MM.1S (cell line): ENCODE data around the gene VTA1.

ENCODE experiments used
- DNase-seq: peaks from one replicate; pipeline ENCODE4 v3.0.0-alpha.2; 2015
- H2AFZ ChIP-seq: fragments of 300-600 bp; sonication (generic); 2 replicates; pipeline ENCODE4 v1.6.0; 2016; ENCODE audit warnings: antibody characterized with exemption, low read length
- H3F3A ChIP-seq: fragments of 300-600 bp; sonication (generic); 2 replicates; pipeline ENCODE4 v1.6.1; 2016; ENCODE audit warnings: mild to moderate bottlenecking, antibody characterized with exemption, low read length, moderate library complexity, mixed read lengths; ENCODE audit not compliant: insufficient read depth
- H3K27ac ChIP-seq: fragments of 300-600 bp; sonication (generic); 2 replicates; pipeline ENCODE4 v1.5.1; 2016; ENCODE audit warnings: mild to moderate bottlenecking, low read length
- H3K27me3 ChIP-seq: fragments of 300-600 bp; sonication (generic); replicated peaks from 2 replicates; pipeline ENCODE4 v1.6.0; 2016; ENCODE audit warnings: low read length; ENCODE audit not compliant: insufficient read depth
- H3K36me3 ChIP-seq: fragments of 300-600 bp; sonication (generic); replicated peaks from 2 replicates; pipeline ENCODE4 v1.6.1; 2016; ENCODE audit warnings: mild to moderate bottlenecking, low read length, mixed read lengths; ENCODE audit not compliant: insufficient read depth
- H3K4me1 ChIP-seq: fragments of 300-600 bp; sonication (generic); 2 replicates; pipeline ENCODE4 v1.6.1; 2016; ENCODE audit warnings: low read length, mixed read lengths
- H3K4me2 ChIP-seq: fragments of 300-600 bp; sonication (generic); 2 replicates; pipeline ENCODE4 v1.6.0; 2016; ENCODE audit warnings: low read depth, low read length
- H3K4me3 ChIP-seq: fragments of 300-600 bp; sonication (generic); 2 replicates; pipeline ENCODE4 v1.5.1; 2016; ENCODE audit warnings: low read length, mixed read lengths
- H3K79me2 ChIP-seq: fragments of 300-600 bp; sonication (generic); 2 replicates; pipeline ENCODE4 v1.6.1; 2016; ENCODE audit warnings: mixed run types, low read length, mixed read lengths
- H3K9ac ChIP-seq: fragments of 300-600 bp; sonication (generic); 2 replicates; pipeline ENCODE4 v1.6.1; 2016; ENCODE audit warnings: low read length, mixed read lengths
- H3K9me2 ChIP-seq: fragments of 300-600 bp; sonication (generic); replicated peaks from 2 replicates; pipeline ENCODE4 v1.6.1; 2016; ENCODE audit warnings: mild to moderate bottlenecking, low read length, mixed read lengths; ENCODE audit not compliant: insufficient read depth
- H3K9me3 ChIP-seq: fragments of 300-600 bp; sonication (generic); replicated peaks from 2 replicates; pipeline ENCODE4 v1.6.1; 2016; ENCODE audit warnings: mild to moderate bottlenecking, low read length, mixed read lengths; ENCODE audit not compliant: insufficient read depth
- H4K20me1 ChIP-seq: fragments of 300-600 bp; sonication (generic); 2 replicates; pipeline ENCODE4 v1.6.1; 2016; ENCODE audit warnings: mild to moderate bottlenecking, low read length, moderate library complexity, mixed read lengths; ENCODE audit not compliant: insufficient read depth
- EZH2 ChIP-seq: fragments of 300-600 bp; sonication (generic); optimal IDR thresholded peaks from 2 replicates; pipeline ENCODE3; 2017; ENCODE audit warnings: low read depth, mild to moderate bottlenecking, antibody characterized with exemption, low read length, mixed read lengths
- EZH2phosphoT487 ChIP-seq: fragments of 300-600 bp; sonication (generic); IDR thresholded peaks from 2 replicates; pipeline ENCODE4 v1.6.1; 2018; ENCODE audit warnings: antibody characterized with exemption, low read length
- TF ChIP-seq, protein P1 (sequence below): fragments of 300-600 bp; sonication (generic); IDR thresholded peaks from 2 replicates; pipeline ENCODE4 v1.5.1; 2016; ENCODE audit warnings: antibody characterized with exemption, low read length, mixed read lengths

Gene VTA1

GRCh38 chr6:142241061-142241460 lies 94.0 kb downstream of the VTA1 start:
- Histone ChIP-seq H3K4me3 (no peak overlapping the region), H3K27ac (no peak overlapping the region), H3F3A (no peaks in the 10 kb centered on the region), H3K27me3 (no peaks in the 10 kb centered on the region), H3K9me3 (no peaks in the 10 kb centered on the region), H3K36me3 (no peaks in the 10 kb centered on the region), H3K9ac (no peak overlapping the region), H3K9me2 (no peaks in the 10 kb centered on the region), H3K4me2 (no peak overlapping the region), H4K20me1 (no peaks in the 10 kb centered on the region), H2AFZ (no peak overlapping the region), H3K4me1 (no peaks in the 10 kb centered on the region), H3K79me2 (no peaks in the 10 kb centered on the region)
- no peak for TF ChIP-seq EZH2
- TF ChIP-seq, protein P1, sequence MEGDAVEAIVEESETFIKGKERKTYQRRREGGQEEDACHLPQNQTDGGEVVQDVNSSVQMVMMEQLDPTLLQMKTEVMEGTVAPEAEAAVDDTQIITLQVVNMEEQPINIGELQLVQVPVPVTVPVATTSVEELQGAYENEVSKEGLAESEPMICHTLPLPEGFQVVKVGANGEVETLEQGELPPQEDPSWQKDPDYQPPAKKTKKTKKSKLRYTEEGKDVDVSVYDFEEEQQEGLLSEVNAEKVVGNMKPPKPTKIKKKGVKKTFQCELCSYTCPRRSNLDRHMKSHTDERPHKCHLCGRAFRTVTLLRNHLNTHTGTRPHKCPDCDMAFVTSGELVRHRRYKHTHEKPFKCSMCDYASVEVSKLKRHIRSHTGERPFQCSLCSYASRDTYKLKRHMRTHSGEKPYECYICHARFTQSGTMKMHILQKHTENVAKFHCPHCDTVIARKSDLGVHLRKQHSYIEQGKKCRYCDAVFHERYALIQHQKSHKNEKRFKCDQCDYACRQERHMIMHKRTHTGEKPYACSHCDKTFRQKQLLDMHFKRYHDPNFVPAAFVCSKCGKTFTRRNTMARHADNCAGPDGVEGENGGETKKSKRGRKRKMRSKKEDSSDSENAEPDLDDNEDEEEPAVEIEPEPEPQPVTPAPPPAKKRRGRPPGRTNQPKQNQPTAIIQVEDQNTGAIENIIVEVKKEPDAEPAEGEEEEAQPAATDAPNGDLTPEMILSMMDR = no peak
- no peak for TF ChIP-seq EZH2phosphoT487
- DNase-seq = no peak

DNA sequence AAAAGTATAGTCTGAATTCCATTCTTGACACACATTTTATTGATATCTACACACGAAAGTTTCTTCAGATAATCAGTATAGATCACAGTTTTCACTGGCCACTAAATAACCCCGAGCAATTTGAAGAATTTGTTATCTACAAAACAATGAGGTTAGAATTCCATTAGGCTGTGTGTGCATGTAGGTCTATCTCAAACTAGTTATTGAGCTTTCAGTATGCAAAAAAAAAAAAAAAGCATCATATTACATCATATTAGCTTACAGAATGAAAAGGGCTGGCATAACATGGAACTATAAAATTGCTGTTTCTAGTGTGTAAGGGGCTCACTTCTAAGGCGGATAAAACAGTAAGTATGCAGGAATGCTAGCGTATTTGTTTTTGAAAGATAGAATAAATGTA lies 95.2 kb downstream of the VTA1 start:
- TF ChIP-seq EZH2phosphoT487 (no peak), EZH2 (no peak)
- TF ChIP-seq, protein P1 = no peak
- no peak overlapping the region for H3K4me2 ChIP-seq
- no peak overlapping the region for H3K4me3 ChIP-seq
- no peak overlapping the region for H2AFZ ChIP-seq
- no peak overlapping the region for H3K9ac ChIP-seq
- H3K27ac ChIP-seq = no peak overlapping the region
- H3K4me1 ChIP-seq = no peaks in the 10 kb centered on the region
- H3K36me3 ChIP-seq = no peaks in the 10 kb centered on the region
- no peak for DNase-seq
- no peaks in the 10 kb centered on the region for H3K9me3 ChIP-seq
- no peaks in the 10 kb centered on the region for H3F3A ChIP-seq
- no peaks in the 10 kb centered on the region for H4K20me1 ChIP-seq
- H3K9me2 ChIP-seq = no peaks in the 10 kb centered on the region
- no peaks in the 10 kb centered on the region for H3K27me3 ChIP-seq
- no peaks in the 10 kb centered on the region for H3K79me2 ChIP-seq

GRCh38 chr6:142246960-142247359 lies 99.9 kb downstream of the VTA1 start:
- Histone ChIP-seq H3K9me2 (no peaks in the 10 kb centered on the region), H3K79me2 (no peaks in the 10 kb centered on the region), H3F3A (no peaks in the 10 kb centered on the region), H3K27ac (no peak overlapping the region), H3K4me2 (no peak overlapping the region), H3K4me1 (no peaks in the 10 kb centered on the region), H3K36me3 (no peaks in the 10 kb centered on the region), H3K27me3 (no peaks in the 10 kb centered on the region), H3K9me3 (no peaks in the 10 kb centered on the region), H4K20me1 (no peaks in the 10 kb centered on the region), H2AFZ (no peak overlapping the region), H3K9ac (no peak overlapping the region), H3K4me3 (no peak overlapping the region)
- no peak for DNase-seq
- TF ChIP-seq, protein P1 = no peak
- TF ChIP-seq EZH2phosphoT487 = no peak
- no peak for TF ChIP-seq EZH2
